Measurements from ENCODE around the gene KCNA1.
"Not testable (repeated sequence)": the region's sequence is repeated elsewhere in the genome, so short reads cannot be mapped to it uniquely, and the experiment has no call there.

Gene KCNA1

GRCh38 chr12:4867384-4867783 is 42.3 kb upstream of the KCNA1 start:
- DNase-seq (ENCODE audit: low spot score) = no peak
- in situ Hi-C loops (cut with MboI; ENCODE audit: low pct_unique_long_range_greater_than_20kb, low sequenced_read_pairs, unreplicated experiment) = loop anchor here (10.0 kb wide), 1 partner anchor 127 kb away; no protein-coding TSS in a partner anchor
- TF ChIP-seq CTCF (IDR thresholded peaks at IDR 0.05; ENCODE audit: extremely low read depth, insufficient read depth, missing control alignments) = no peak

GRCh38 chr12:4870423-4870822 is 39.3 kb upstream of the KCNA1 start:
- DNase-seq (ENCODE audit: low spot score) = no peak
- in situ Hi-C loops (cut with MboI; ENCODE audit: low pct_unique_long_range_greater_than_20kb, low sequenced_read_pairs, unreplicated experiment) = no loop called here
- TF ChIP-seq CTCF (IDR thresholded peaks at IDR 0.05; ENCODE audit: extremely low read depth, insufficient read depth, missing control alignments) = no peak

- in situ Hi-C loops (cut with MboI; ENCODE audit: low pct_unique_long_range_greater_than_20kb, low sequenced_read_pairs, unreplicated experiment) = no loop called here
- TF ChIP-seq CTCF (IDR thresholded peaks at IDR 0.05; ENCODE audit: extremely low read depth, insufficient read depth, missing control alignments) = no peak
- no peak for DNase-seq (ENCODE audit: low spot score)
Measured at GRCh38 chr12:4871514-4871913, 38.2 kb upstream of the KCNA1 start.

- in situ Hi-C loops (cut with MboI; ENCODE audit: low pct_unique_long_range_greater_than_20kb, low sequenced_read_pairs, unreplicated experiment) = no loop called here
- DNase-seq (ENCODE audit: low spot score) = no peak
- no peak for TF ChIP-seq CTCF (IDR thresholded peaks at IDR 0.05; ENCODE audit: extremely low read depth, insufficient read depth, missing control alignments)
Measured at GRCh38 chr12:4873947-4874346, 35.8 kb upstream of the KCNA1 start.

GRCh38 chr12:4874671-4875070 is 35.0 kb upstream of the KCNA1 start:
- DNase-seq (ENCODE audit: low spot score) = no peak
- in situ Hi-C loops (cut with MboI; ENCODE audit: low pct_unique_long_range_greater_than_20kb, low sequenced_read_pairs, unreplicated experiment) = no loop called here
- no peak for TF ChIP-seq CTCF (IDR thresholded peaks at IDR 0.05; ENCODE audit: extremely low read depth, insufficient read depth, missing control alignments)

GRCh38 chr12:4879481-4879880 is 30.2 kb upstream of the KCNA1 start:
- in situ Hi-C loops (cut with MboI; ENCODE audit: low pct_unique_long_range_greater_than_20kb, low sequenced_read_pairs, unreplicated experiment); DNase-seq (ENCODE audit: low spot score): not testable (repeated sequence)

GRCh38 chr12:4881266-4882064 is 28.2 kb upstream of the KCNA1 start:
- no peak for TF ChIP-seq CTCF (IDR thresholded peaks at IDR 0.05; ENCODE audit: extremely low read depth, insufficient read depth, missing control alignments)
- DNase-seq (ENCODE audit: low spot score) = no peak
- in situ Hi-C loops (cut with MboI; ENCODE audit: low pct_unique_long_range_greater_than_20kb, low sequenced_read_pairs, unreplicated experiment) = no loop called here

All from GM13977 (cell line).